CD4-positive, alpha-beta memory T cell (primary cell): ENCODE data around the gene MFRP. TPM values are rescaled to one million over a fixed set of nuclear protein-coding genes. Genes with fewer than 3 reads are reported as not detected.

ENCODE experiments used
- CTCF ChIA-PET: fragments of 350-600 bp; sonication (Branson Sonifier 250); formaldehyde crosslinking; loops from one replicate; lab custom pipeline; 2021; ENCODE audit warnings: inconsistent platforms; ENCODE audit not compliant: partially characterized antibody; lab: Charles Lee
- POLR2A ChIA-PET: fragments of 350-600 bp; sonication (Branson Sonifier 250); formaldehyde crosslinking; loops from one replicate; lab custom pipeline; 2021; ENCODE audit not compliant: partially characterized antibody; lab: Charles Lee
- DNase-seq, 5 donors: peaks; one replicate each; pipeline versions ENCODE4 v3.0.0 to v3.0.0-alpha.2; 2020 to 2022; ENCODE audit warnings: mixed read lengths in 1 of 5
- H3K27ac ChIP-seq: one replicate; pipeline ENCODE4 v1.7.0; 2013; ENCODE audit warnings: low read depth, low read length
- H3K27me3 ChIP-seq: 2 replicates; pipeline ENCODE4 v1.7.0; 2013; ENCODE audit warnings: mild to moderate bottlenecking, low read length, moderate library complexity; ENCODE audit not compliant: insufficient read depth
- H3K36me3 ChIP-seq: 2 replicates; pipeline ENCODE4 v1.7.0; 2013; ENCODE audit warnings: mild to moderate bottlenecking, low read length, moderate library complexity; ENCODE audit not compliant: insufficient read depth
- H3K4me1 ChIP-seq: 2 replicates; pipeline ENCODE4 v1.7.0; 2013; ENCODE audit warnings: mild to moderate bottlenecking, low read length, moderate library complexity; ENCODE audit not compliant: insufficient read depth
- H3K4me3 ChIP-seq, 2 donors: one replicate each; pipeline ENCODE4 v1.7.0; 2013; ENCODE audit warnings: low read length in 2 of 2, mild to moderate bottlenecking in 1 of 2
- H3K9me3 ChIP-seq, 2 donors: one replicate each; pipeline ENCODE4 v1.7.0; 2013; ENCODE audit warnings: low read length in 2 of 2, control low read depth in 1 of 2; ENCODE audit not compliant: control insufficient read depth in 1 of 2
- H3K27ac Mint-ChIP-seq, 7 donors: one replicate each; pipeline ENCODE4 v1.8.0; 2020 to 2021; ENCODE audit warnings: mixed read lengths in 7 of 7, mild to moderate bottlenecking in 6 of 7, inconsistent platforms in 3 of 7, moderate library complexity in 3 of 7
- H3K27me3 Mint-ChIP-seq, 2 donors: one replicate each; pipeline ENCODE4 v1.8.0; 2020 to 2021; ENCODE audit warnings: mixed read lengths in 2 of 2
- H3K36me3 Mint-ChIP-seq, 2 donors: one replicate each; pipeline ENCODE4 v1.8.0; 2020 to 2021; ENCODE audit warnings: mixed read lengths in 2 of 2, inconsistent platforms in 1 of 2, mild to moderate bottlenecking in 1 of 2
- H3K4me1 Mint-ChIP-seq, 4 donors: one replicate each; pipeline ENCODE4 v1.8.0; 2020 to 2021; ENCODE audit warnings: mixed read lengths in 4 of 4, mild to moderate bottlenecking in 1 of 4
- H3K4me3 Mint-ChIP-seq, 8 donors: one replicate each; pipeline ENCODE4 v1.8.0; 2020 to 2021; ENCODE audit warnings: mixed read lengths in 8 of 8, mild to moderate bottlenecking in 7 of 8, moderate library complexity in 6 of 8, inconsistent platforms in 3 of 8
- H3K9me3 Mint-ChIP-seq, 8 donors: one replicate each; pipeline ENCODE4 v1.8.0; 2020 to 2021; ENCODE audit warnings: mixed read lengths in 8 of 8, mild to moderate bottlenecking in 5 of 8, inconsistent platforms in 3 of 8, moderate library complexity in 1 of 8
- intact Hi-C: fragments of 100-400 bp; cut with micrococcal nuclease; formaldehyde crosslinking; loops from one replicate; pipeline ENCODE4 v1.15.1; 2023
- polyA plus RNA-seq, 2 donors: library from polyadenylated mRNA; unstranded; fragments of 300-500 nt; fragmentation: Illumina TruSeq; gene quantifications; one replicate each; pipeline ENCODE4 v1.2.3, GENCODE V29; 2021
- total RNA-seq, 2 experiments: library from RNA; stranded (reverse); gene quantifications; one replicate each; pipeline ENCODE4 v1.2.3, GENCODE V29; 2021

MFRP gene
- total and polyA plus RNA-seq, 4 experiments from 2014 or later = not detected

DNA sequence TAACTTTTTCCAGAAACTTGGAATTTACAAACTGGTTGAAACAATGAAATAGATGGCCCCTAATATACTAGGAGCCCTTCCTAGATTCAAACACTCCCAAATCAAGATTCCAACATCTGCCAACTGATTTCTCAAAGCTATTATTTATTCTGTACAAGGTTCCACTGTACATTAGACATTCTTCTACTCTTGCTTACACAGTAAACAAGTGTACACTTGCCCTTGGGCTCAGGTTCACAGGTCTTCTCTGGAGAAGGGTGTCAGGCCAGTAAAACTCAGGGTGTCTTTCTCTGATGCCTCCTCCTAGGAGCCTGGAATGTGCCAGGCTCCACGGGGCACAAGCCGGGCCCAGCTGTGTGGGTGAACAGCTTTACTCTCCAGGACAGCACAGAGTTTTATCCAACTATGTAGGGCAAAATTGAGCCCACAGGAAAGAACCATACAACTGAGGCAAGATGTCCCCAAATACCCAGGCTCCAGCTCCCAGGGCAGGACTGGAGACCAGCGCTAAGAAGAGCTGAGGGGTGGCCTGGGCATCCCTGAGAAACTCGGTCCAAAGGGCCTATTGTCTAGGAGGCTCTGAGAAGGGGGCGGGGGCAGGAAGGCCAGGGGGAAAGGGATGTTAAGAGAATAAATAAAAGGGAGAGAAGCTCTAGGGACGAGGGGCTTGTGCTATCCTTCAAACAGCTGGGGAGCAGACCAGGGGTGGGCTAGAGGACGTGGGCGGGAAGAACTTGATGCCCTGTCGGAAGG is 8.8 kb upstream of the MFRP start:
- H3K27me3 Mint-ChIP-seq = peaks cover 7 to 9% of the 10 kb centered on the region in 2 donors
- peaks cover 7% of the 10 kb centered on the region for H3K4me1 ChIP-seq
- H3K4me3 Mint-ChIP-seq = peak overlapping the region in 7 of 8 donors; percentile 16 to 91 (median 59)
- no peak overlapping the region for H3K4me3 ChIP-seq
- no peaks in the 10 kb centered on the region for H3K9me3 ChIP-seq
- ChIA-PET POLR2A (interaction anchor here (3.7 kb wide), 1 partner anchor 26 kb away, joined by 16 read pairs; the partner anchor contains the start of gene USP2), CTCF (interaction anchor here (1.0 to 4.7 kb wide), 18 partner anchors 9 to 374 kb away, joined by 3 to 179 read pairs (median 9); partner anchors contain the start of genes C1QTNF5, MFRP, NECTIN1 and USP2)
- peaks cover 3 to 12% (median 7%) of the 10 kb centered on the region in 4 donors for H3K4me1 Mint-ChIP-seq
- DNase-seq = no peak
- no peaks in the 10 kb centered on the region for H3K36me3 ChIP-seq
- intact Hi-C loops = no loop called here
- H3K9me3 Mint-ChIP-seq = no peaks in the 10 kb centered on the region
- H3K36me3 Mint-ChIP-seq = no peaks in the 10 kb centered on the region
- H3K27me3 ChIP-seq = no peaks in the 10 kb centered on the region
- no peak overlapping the region for H3K27ac Mint-ChIP-seq
- no peak overlapping the region for H3K27ac ChIP-seq

DNA sequence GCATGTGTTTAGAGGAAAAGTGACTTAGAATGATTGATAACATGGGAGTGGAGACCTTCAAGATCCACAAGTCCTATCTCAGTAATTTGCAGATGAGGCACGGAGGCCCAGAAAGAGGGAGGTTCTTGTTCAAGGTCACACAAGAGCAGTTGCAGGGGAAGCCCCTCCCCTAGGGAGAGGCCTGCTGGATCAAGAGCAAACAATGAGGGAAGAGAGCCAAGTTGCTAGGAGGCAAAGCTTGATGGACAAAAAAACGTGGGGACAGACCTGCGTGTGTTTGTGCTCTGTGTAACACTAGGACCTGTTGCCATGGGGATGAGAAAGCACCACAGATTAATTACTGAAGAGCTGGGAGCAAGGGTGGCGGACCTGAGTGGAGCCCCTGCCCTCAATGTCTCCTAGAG is 6.4 kb upstream of the MFRP start:
- no peak overlapping the region for H3K4me3 Mint-ChIP-seq
- intact Hi-C loops = no loop called here
- H3K4me1 Mint-ChIP-seq = peaks cover 3 to 16% (median 10%) of the 10 kb centered on the region in 4 donors
- H3K27me3 Mint-ChIP-seq = peaks cover 7 to 12% of the 10 kb centered on the region in 2 donors
- Histone ChIP-seq H3K36me3 (no peaks in the 10 kb centered on the region), H3K27me3 (no peaks in the 10 kb centered on the region), H3K9me3 (no peaks in the 10 kb centered on the region), H3K27ac (no peak overlapping the region), H3K4me3 (no peak overlapping the region), H3K4me1 (peaks cover 11% of the 10 kb centered on the region)
- ChIA-PET POLR2A (interaction anchor here (0.6 kb wide), 1 partner anchor 251 kb away, joined by 3 read pairs; the partner anchor contains the start of gene DPAGT1), CTCF (interaction anchor here (1.3 to 2.3 kb wide), 4 partner anchors 23 to 124 kb away, joined by 3 to 9 read pairs (median 6); no protein-coding TSS in a partner anchor)
- no peak for DNase-seq
- peak overlapping the region in 1 of 7 donors; percentile 21 for H3K27ac Mint-ChIP-seq
- H3K36me3 Mint-ChIP-seq = no peaks in the 10 kb centered on the region
- H3K9me3 Mint-ChIP-seq = no peaks in the 10 kb centered on the region

DNA sequence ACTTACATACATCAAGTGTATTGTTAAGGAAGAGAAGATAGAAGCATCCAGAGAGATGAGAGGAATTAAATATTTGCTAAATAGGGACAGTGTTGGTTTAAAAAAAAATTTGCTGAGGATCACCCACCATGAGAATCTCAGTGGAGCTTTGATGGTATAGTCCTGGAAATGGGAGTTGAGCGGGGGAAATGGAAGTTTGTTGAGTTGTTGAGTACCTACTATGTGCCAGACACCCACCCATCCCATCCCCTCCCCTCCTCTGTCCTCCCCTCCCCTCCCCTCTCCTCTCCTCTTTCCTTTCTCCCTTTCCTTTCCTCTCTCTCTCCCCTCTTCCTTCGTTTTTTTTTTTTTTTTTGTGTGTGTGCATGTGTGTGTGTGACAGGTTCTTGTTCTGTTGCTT is 4.7 kb upstream of the MFRP start:
- peaks cover 10% of the 10 kb centered on the region for H3K4me1 ChIP-seq
- intact Hi-C loops = no loop called here
- no peaks in the 10 kb centered on the region for H3K36me3 Mint-ChIP-seq
- H3K9me3 ChIP-seq = no peaks in the 10 kb centered on the region
- POLR2A ChIA-PET = no interaction called here
- DNase-seq = no peak
- CTCF ChIA-PET = interaction anchor here (1.1 to 1.7 kb wide), 2 partner anchors 24 to 123 kb away, joined by 3 to 4 read pairs; no protein-coding TSS in a partner anchor
- no peak overlapping the region for H3K4me3 ChIP-seq
- H3K27me3 Mint-ChIP-seq = peaks cover 7 to 11% of the 10 kb centered on the region in 2 donors
- H3K27me3 ChIP-seq = no peaks in the 10 kb centered on the region
- no peaks in the 10 kb centered on the region for H3K36me3 ChIP-seq
- H3K27ac Mint-ChIP-seq = peak overlapping the region in 1 of 7 donors; percentile 66
- H3K9me3 Mint-ChIP-seq = no peaks in the 10 kb centered on the region
- H3K4me1 Mint-ChIP-seq = peaks cover 2 to 8% (median 5%) of the 10 kb centered on the region in 4 donors
- no peak overlapping the region for H3K4me3 Mint-ChIP-seq
- H3K27ac ChIP-seq = no peak overlapping the region

DNA sequence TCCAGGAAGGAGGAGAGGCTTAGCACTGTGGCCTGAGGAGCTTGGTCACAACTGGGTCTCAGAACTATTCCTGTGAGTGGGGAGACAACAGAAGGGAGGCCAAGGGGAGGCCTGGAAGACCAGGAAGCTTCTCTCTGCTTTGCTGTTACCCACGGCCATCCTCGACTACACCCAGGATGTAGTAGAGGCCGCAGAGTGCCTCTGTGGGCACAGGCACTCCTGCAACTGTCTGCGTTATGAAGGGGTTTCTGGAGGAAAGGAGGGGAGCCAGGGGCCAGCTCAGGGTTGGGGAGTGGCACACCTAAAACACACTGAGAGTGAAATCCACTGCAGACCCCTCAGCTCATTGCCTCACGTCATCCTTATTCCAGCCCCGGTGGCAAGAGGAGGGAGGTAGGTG is 3.8 kb upstream of the MFRP start:
- no peak for DNase-seq
- Histone ChIP-seq H3K9me3 (no peaks in the 10 kb centered on the region), H3K27me3 (no peaks in the 10 kb centered on the region), H3K27ac (no peak overlapping the region), H3K4me3 (no peak overlapping the region), H3K36me3 (no peaks in the 10 kb centered on the region), H3K4me1 (peaks cover 6% of the 10 kb centered on the region)
- Mint-ChIP-seq H3K36me3 (no peaks in the 10 kb centered on the region), H3K9me3 (peaks cover 0 to 1% (median 0%) of the 10 kb centered on the region in 8 donors), H3K4me1 (peaks cover 0 to 5% (median 4%) of the 10 kb centered on the region in 4 donors), H3K4me3 (peak overlapping the region in 1 of 8 donors; percentile 45), H3K27ac (peak overlapping the region in 3 of 7 donors; percentile 13 to 80 (median 78)), H3K27me3 (peaks cover 10 to 11% of the 10 kb centered on the region in 2 donors)
- POLR2A ChIA-PET = no interaction called here
- CTCF ChIA-PET = interaction anchor here (1.1 to 1.7 kb wide), 3 partner anchors 8 to 124 kb away, joined by 3 to 4 read pairs (median 4); no protein-coding TSS in a partner anchor
- intact Hi-C loops = no loop called here

DNA sequence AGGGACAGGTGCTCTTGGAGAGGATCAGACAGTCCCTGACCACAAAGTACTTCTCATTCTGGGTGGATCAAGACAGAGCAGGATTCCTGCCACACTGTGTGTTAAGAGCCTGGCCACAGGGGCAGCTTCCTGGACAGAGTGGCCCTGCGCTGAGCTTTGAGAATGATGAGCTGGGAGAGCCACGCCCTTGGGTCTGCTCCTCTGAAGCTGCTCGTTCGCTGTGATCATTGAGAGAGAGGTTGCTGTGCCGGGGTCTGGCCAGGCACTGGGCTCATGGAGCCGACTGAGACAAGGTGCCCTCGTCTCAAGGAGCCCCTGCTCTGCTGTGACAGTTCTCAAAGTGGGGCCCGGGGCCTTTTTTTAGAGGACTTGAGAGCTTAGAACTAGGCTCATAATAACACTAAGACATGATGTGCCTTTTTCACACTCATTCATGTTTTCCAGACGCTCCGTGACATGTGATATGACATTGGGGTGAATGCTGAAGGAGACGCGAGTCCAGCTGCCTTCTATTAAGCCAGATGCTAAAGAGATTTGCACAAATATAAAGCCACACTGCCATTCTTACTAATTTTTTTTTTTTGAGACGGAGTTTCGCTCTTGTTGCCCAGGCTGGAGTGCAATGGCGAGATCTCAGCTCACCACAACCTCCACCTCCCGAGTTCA is 1.6 kb upstream of the MFRP start:
- Histone ChIP-seq H3K27me3 (no peaks in the 10 kb centered on the region), H3K27ac (no peak overlapping the region), H3K4me3 (no peak overlapping the region), H3K4me1 (peaks cover 6% of the 10 kb centered on the region), H3K9me3 (no peaks in the 10 kb centered on the region), H3K36me3 (no peaks in the 10 kb centered on the region)
- CTCF ChIA-PET = interaction anchor here (0.7 to 1.8 kb wide), 6 partner anchors 8 to 36 kb away, joined by 3 to 6 read pairs (median 4); no protein-coding TSS in a partner anchor
- Mint-ChIP-seq H3K27ac (no peak overlapping the region), H3K9me3 (peaks cover 0 to 2% (median 0%) of the 10 kb centered on the region in 8 donors), H3K4me1 (peaks cover 0 to 5% (median 4%) of the 10 kb centered on the region in 4 donors), H3K4me3 (no peak overlapping the region), H3K36me3 (no peaks in the 10 kb centered on the region), H3K27me3 (peaks cover 12 to 18% of the 10 kb centered on the region in 2 donors)
- intact Hi-C loops = no loop called here
- POLR2A ChIA-PET = interaction anchor here (0.5 kb wide), 1 partner anchor 48 kb away, joined by 3 read pairs; no protein-coding TSS in a partner anchor
- DNase-seq = no peak

DNA sequence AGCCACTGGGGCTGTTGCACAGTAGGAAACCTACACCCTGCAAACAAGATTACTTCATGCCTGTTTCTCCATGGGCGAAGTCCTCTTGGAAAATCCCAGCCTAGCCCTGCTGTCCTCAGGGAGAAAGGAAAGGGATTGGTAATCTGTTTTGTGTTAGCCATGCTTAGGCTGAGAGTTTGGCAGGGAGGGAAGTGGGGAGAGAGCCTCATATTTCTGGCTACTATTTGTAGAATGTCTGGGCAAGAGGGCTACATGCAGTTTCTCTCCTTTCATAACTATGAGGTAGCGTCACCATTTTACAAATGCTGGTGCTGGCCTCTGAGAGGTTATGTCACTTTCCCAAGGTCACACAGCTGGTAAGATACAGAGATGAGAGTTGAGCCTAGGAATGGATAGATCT is 737 bp upstream of the MFRP start:
- no peaks in the 10 kb centered on the region for H3K9me3 ChIP-seq
- H3K4me3 ChIP-seq = no peak overlapping the region
- DNase-seq = no peak
- H3K27ac Mint-ChIP-seq = no peak overlapping the region
- intact Hi-C loops = no loop called here
- H3K27me3 ChIP-seq = peaks cover 2% of the 10 kb centered on the region
- peaks cover 6% of the 10 kb centered on the region for H3K4me1 ChIP-seq
- H3K27ac ChIP-seq = no peak overlapping the region
- no peak overlapping the region for H3K4me3 Mint-ChIP-seq
- peaks cover 0 to 5% (median 4%) of the 10 kb centered on the region in 4 donors for H3K4me1 Mint-ChIP-seq
- ChIA-PET POLR2A (no interaction called here), CTCF (interaction anchor here (1.8 to 2.7 kb wide), 2 partner anchors 9 to 10 kb away, joined by 6 to 10 read pairs; no protein-coding TSS in a partner anchor)
- H3K36me3 Mint-ChIP-seq = no peaks in the 10 kb centered on the region
- no peaks in the 10 kb centered on the region for H3K36me3 ChIP-seq
- H3K9me3 Mint-ChIP-seq = peaks cover 0 to 2% (median 0%) of the 10 kb centered on the region in 8 donors
- H3K27me3 Mint-ChIP-seq = peaks cover 10 to 15% of the 10 kb centered on the region in 2 donors
